A673 (cell line): Measurements from ENCODE around the gene ZNF511.

Source experiments
- CTCF ChIP-seq: fragments of 300-800, 200-600 bp; sonication (generic); conservative IDR thresholded peaks from 2 replicates; pipeline ENCODE4 v1.5.1; 2017; ENCODE audit warnings: low read depth, mild to moderate bottlenecking, antibody characterized with exemption, low read length, moderate library complexity, mixed read lengths
- EZH2 ChIP-seq: fragments of 200-600 bp; sonication (generic); IDR thresholded peaks from 2 replicates; pipeline ENCODE4 v1.6.1; 2017; ENCODE audit warnings: borderline replicate concordance, low read depth, mild to moderate bottlenecking, mixed read lengths, antibody characterized with exemption, low read length; ENCODE audit not compliant: poor library complexity, severe bottlenecking

- no peak for TF ChIP-seq CTCF
- TF ChIP-seq EZH2 = no peak
Measured at GRCh38 chr10:133310789-133311188, 2.1 kb downstream of the ZNF511 start.
